GM19023 (cell line): ENCODE data around the gene QPRT.
"Not testable (repeated sequence)": the region's sequence is repeated elsewhere in the genome, so short reads cannot be mapped to it uniquely, and the experiment has no call there.

Source experiments
- ATAC-seq: cut with Tn5 transposase; IDR thresholded peaks from one replicate; pipeline ENCODE4 v1.9.1; 2021; ENCODE audit warnings: mild to moderate bottlenecking, moderate library complexity; ENCODE audit not compliant: unreplicated experiment

Gene QPRT

DNA sequence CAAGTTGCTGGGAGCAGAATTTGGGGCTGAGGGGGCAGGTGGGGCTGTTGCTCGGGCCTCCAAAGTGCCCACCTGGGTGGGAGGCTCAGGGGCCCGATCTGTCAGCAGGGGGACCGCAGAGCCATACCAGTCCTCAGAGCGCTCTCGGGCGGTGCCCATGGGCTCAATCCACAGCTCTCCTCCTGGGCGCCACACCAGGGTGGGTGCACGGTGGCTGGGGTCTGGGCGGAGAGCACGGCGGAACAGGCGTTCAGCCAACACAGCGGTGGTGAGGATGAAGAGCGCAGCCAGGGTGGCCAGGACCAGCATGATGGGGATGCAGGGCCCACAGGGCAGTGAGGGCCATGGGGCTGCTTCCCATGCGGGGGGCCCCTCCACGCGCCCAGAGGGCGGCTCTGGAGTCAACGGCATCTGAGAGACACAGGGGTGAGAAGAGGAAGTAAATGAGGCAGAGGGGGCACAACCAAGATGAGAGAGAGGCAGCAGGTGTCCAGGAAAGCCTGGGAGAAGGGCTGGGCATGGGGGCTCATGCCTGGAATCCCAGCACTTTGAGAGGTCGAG lies 65.6 kb downstream of the QPRT start:
- no peak for ATAC-seq

DNA sequence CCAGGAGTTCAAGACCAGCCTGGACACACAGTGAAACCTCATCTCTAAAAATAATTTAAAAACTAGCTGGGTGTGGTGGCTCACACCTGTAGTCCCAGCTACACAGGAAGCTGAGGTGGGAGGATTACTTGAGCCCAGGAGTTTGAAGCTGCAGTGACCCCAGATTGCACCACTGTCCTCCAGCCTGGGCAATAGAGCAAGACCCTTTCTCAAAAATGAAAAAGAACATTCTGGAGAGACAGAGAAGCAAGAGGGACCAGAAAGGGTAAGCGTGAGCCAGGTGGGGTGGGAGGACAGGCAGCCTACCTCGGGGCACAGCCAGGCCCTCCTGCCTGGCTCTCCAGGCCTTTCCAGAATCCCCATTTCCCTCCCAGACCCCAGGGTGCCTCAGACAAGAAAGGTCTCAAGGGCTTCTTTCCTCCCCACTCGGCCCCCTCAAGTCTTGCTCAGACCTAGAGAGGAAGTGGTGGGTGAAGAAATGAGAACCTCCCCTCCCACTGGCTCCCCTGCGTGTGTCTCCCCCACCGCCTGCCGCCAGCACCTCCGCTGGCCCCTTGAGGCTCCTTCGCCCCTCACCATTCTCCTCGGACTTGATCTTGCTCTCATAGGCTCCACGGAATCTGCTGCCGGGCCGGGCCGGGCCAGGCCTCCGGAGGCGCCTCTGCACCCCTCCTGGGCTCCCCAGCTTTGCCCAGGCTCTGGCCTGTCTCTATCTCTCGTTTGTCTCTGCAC lies 66.3 kb downstream of the QPRT start:
- ATAC-seq = peak; percentile 37

DNA sequence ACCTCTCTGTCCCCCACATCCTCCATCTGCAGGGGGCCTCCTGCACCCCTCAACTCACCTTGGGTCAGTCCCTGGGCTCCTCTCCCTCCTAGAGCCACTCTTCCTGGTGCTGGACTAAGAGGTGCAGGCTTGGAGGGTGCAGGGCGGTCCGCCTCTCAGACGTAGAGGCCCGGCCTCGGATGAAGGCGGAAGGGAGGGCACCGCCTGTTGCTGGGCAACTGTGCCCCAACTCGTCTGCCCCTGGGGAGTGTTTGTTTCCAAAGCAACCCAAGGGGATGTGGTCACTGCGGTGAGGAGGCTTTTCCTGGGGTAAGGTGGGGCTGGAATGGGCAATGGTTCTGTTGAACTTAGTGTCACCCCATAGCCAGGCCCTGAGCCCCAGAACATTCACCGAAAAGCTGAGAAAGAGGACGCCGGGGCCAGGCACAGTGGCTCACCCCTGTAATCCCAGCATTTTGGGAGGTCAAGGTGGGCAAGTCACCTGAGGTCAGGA lies 66.9 kb downstream of the QPRT start, which contains the start of gene C16orf54:
C16orf54 (minus strand) TSS at position 138 of the 493 bp plus-strand sequence. CDS start 1,039 bp downstream, outside the sequence.
- ATAC-seq = peak; percentile 72

DNA sequence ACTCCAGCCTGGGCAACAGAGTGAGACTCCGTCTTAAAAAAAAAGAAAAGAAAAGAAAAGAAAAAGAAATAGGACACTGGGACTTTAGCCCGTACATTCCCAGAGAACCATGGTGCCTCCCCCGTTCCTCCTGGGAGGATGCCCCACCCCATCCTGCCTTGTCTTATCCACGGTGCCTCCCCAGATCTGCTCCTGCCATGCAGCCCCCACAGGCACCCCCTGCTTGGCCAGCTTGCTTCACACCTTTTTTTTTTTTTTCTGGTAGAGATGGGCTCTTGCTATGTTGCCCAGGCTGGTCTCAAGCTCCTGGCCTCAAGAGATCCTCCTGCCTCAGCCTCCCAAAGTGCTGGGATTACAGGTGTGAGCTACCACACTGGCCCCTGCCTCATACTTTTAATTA lies 67.5 kb downstream of the QPRT start:
- ATAC-seq = not testable (repeated sequence)
